ENCODE measurements around the gene TRIM33. TPM values are rescaled to one million over a fixed set of nuclear protein-coding genes. Genes with fewer than 3 reads are reported as not detected.
A peak's percentile ranks its signal among the peaks of the same experiment; 100 is the strongest.

Gene TRIM33
- total and polyA plus RNA-seq, 4 donors = 32.8 to 74.5 (median 49.6) TPM

GRCh38 chr1:114521396-114522263, 10.6 kb upstream of the TRIM33 start:
- no peaks in the 10 kb centered on the region for H3K4me1 ChIP-seq (ENCODE audit: control insufficient read depth, insufficient read depth, low read length)
- 83% methylated on average over 2 of the region's 8 CpGs for WGBS (ENCODE audit: insufficient coverage)
- no peak for DNase-seq (ENCODE audit: low read depth in 4 of 6, low spot score in 6 of 6)

GRCh38 chr1:114517348-114517747, 6.3 kb upstream of the TRIM33 start:
- H3K27me3 ChIP-seq (ENCODE audit: control insufficient read depth, insufficient read depth, low read length) = no peaks in the 10 kb centered on the region
- H3K36me3 ChIP-seq (ENCODE audit: control insufficient read depth, insufficient read depth, low read length) = no peaks in the 10 kb centered on the region
- no peak for DNase-seq (ENCODE audit: low read depth in 4 of 6, low spot score in 6 of 6)
- H3K27ac ChIP-seq (ENCODE audit: low read depth, low read length) = no peak overlapping the region
- H3K4me3 ChIP-seq (ENCODE audit: low read depth, low read length) = no peak overlapping the region
- H3K9me3 ChIP-seq (ENCODE audit: control insufficient read depth, insufficient read depth, low read length) = no peaks in the 10 kb centered on the region
- H3K4me1 ChIP-seq (ENCODE audit: control insufficient read depth, insufficient read depth, low read length) = peaks cover 2% of the 10 kb centered on the region
- 93% methylated on average over 2 of the region's 2 CpGs for WGBS (ENCODE audit: insufficient coverage)

More at GRCh38 chr1:114521396-114522263, 10.6 kb upstream of the TRIM33 start:
- Histone ChIP-seq H3K27me3 (ENCODE audit: control insufficient read depth, insufficient read depth, low read length) (no peaks in the 10 kb centered on the region), H3K4me3 (ENCODE audit: low read depth, low read length) (no peak overlapping the region), H3K36me3 (ENCODE audit: control insufficient read depth, insufficient read depth, low read length) (no peaks in the 10 kb centered on the region), H3K27ac (ENCODE audit: low read depth, low read length) (no peak overlapping the region), H3K9me3 (ENCODE audit: control insufficient read depth, insufficient read depth, low read length) (no peaks in the 10 kb centered on the region)

- WGBS (ENCODE audit: insufficient coverage) = 81% methylated on average over 5 of the region's 11 CpGs
- DNase-seq (ENCODE audit: low read depth in 4 of 6, low spot score in 6 of 6) = no peak
- Histone ChIP-seq H3K4me3 (ENCODE audit: low read depth, low read length) (no peak overlapping the region), H3K27me3 (ENCODE audit: control insufficient read depth, insufficient read depth, low read length) (no peaks in the 10 kb centered on the region), H3K9me3 (ENCODE audit: control insufficient read depth, insufficient read depth, low read length) (no peaks in the 10 kb centered on the region), H3K4me1 (ENCODE audit: control insufficient read depth, insufficient read depth, low read length) (peaks cover 13% of the 10 kb centered on the region), H3K27ac (ENCODE audit: low read depth, low read length) (no peak overlapping the region), H3K36me3 (ENCODE audit: control insufficient read depth, insufficient read depth, low read length) (no peaks in the 10 kb centered on the region)
Measured at GRCh38 chr1:114512595-114513280, 1.7 kb upstream of the TRIM33 start.

- Histone ChIP-seq H3K4me1 (ENCODE audit: control insufficient read depth, insufficient read depth, low read length) (peaks cover 14% of the 10 kb centered on the region), H3K27ac (ENCODE audit: low read depth, low read length) (peak overlapping the region; percentile 84)
- whole genome bisulfite sequencing (ENCODE audit: insufficient coverage) = under 1% methylated on average over 71 of the region's 71 CpGs
Measured at GRCh38 chr1:114510274-114511031, 550 bp downstream of the TRIM33 start.

GRCh38 chr1:114509596-114510273, 1.3 kb downstream of the TRIM33 start:
- Histone ChIP-seq H3K4me3 (ENCODE audit: low read depth, low read length) (peak overlapping the region; percentile 86), H3K27ac (ENCODE audit: low read depth, low read length) (peak overlapping the region; percentile 84), H3K27me3 (ENCODE audit: control insufficient read depth, insufficient read depth, low read length) (no peaks in the 10 kb centered on the region), H3K9me3 (ENCODE audit: control insufficient read depth, insufficient read depth, low read length) (no peaks in the 10 kb centered on the region), H3K4me1 (ENCODE audit: control insufficient read depth, insufficient read depth, low read length) (peaks cover 14% of the 10 kb centered on the region), H3K36me3 (ENCODE audit: control insufficient read depth, insufficient read depth, low read length) (peaks cover 6% of the 10 kb centered on the region)
- DNase-seq (ENCODE audit: low read depth in 4 of 6, low spot score in 6 of 6) = peak in 3 of 6 donors; percentile 4 to 15 (median 5)
- WGBS (ENCODE audit: insufficient coverage) = 0% methylated on average over 9 of the region's 9 CpGs

More at GRCh38 chr1:114510274-114511031, 550 bp downstream of the TRIM33 start:
- DNase-seq (ENCODE audit: low read depth in 4 of 6, low spot score in 6 of 6) = peak; percentile 5 to 69 (median 16)
- H3K9me3 ChIP-seq (ENCODE audit: control insufficient read depth, insufficient read depth, low read length) = no peaks in the 10 kb centered on the region
- peaks cover 6% of the 10 kb centered on the region for H3K36me3 ChIP-seq (ENCODE audit: control insufficient read depth, insufficient read depth, low read length)
- no peaks in the 10 kb centered on the region for H3K27me3 ChIP-seq (ENCODE audit: control insufficient read depth, insufficient read depth, low read length)
- peak overlapping the region; percentile 86 for H3K4me3 ChIP-seq (ENCODE audit: low read depth, low read length)

GRCh38 chr1:114508386-114508898, 2.6 kb downstream of the TRIM33 start:
- Histone ChIP-seq H3K4me1 (ENCODE audit: control insufficient read depth, insufficient read depth, low read length) (peaks cover 14% of the 10 kb centered on the region), H3K9me3 (ENCODE audit: control insufficient read depth, insufficient read depth, low read length) (no peaks in the 10 kb centered on the region), H3K27me3 (ENCODE audit: control insufficient read depth, insufficient read depth, low read length) (no peaks in the 10 kb centered on the region), H3K27ac (ENCODE audit: low read depth, low read length) (no peak overlapping the region), H3K36me3 (ENCODE audit: control insufficient read depth, insufficient read depth, low read length) (peaks cover 6% of the 10 kb centered on the region), H3K4me3 (ENCODE audit: low read depth, low read length) (no peak overlapping the region)
- WGBS (ENCODE audit: insufficient coverage) = no CpG with 5 or more reads among the region's 2 CpGs
- DNase-seq (ENCODE audit: low read depth in 4 of 6, low spot score in 6 of 6) = no peak

GRCh38 chr1:114507513-114507912, 3.5 kb downstream of the TRIM33 start:
- no peaks in the 10 kb centered on the region for H3K9me3 ChIP-seq (ENCODE audit: control insufficient read depth, insufficient read depth, low read length)
- peaks cover 14% of the 10 kb centered on the region for H3K4me1 ChIP-seq (ENCODE audit: control insufficient read depth, insufficient read depth, low read length)
- peaks cover 6% of the 10 kb centered on the region for H3K36me3 ChIP-seq (ENCODE audit: control insufficient read depth, insufficient read depth, low read length)
- WGBS (ENCODE audit: insufficient coverage) = no CpG with 5 or more reads among the region's 3 CpGs
- no peak overlapping the region for H3K27ac ChIP-seq (ENCODE audit: low read depth, low read length)
- H3K4me3 ChIP-seq (ENCODE audit: low read depth, low read length) = no peak overlapping the region
- DNase-seq (ENCODE audit: low read depth in 4 of 6, low spot score in 6 of 6) = no peak
- H3K27me3 ChIP-seq (ENCODE audit: control insufficient read depth, insufficient read depth, low read length) = no peaks in the 10 kb centered on the region

- Histone ChIP-seq H3K27ac (ENCODE audit: low read depth, low read length) (no peak overlapping the region), H3K4me3 (ENCODE audit: low read depth, low read length) (no peak overlapping the region), H3K27me3 (ENCODE audit: control insufficient read depth, insufficient read depth, low read length) (no peaks in the 10 kb centered on the region), H3K4me1 (ENCODE audit: control insufficient read depth, insufficient read depth, low read length) (peaks cover 5% of the 10 kb centered on the region), H3K36me3 (ENCODE audit: control insufficient read depth, insufficient read depth, low read length) (peaks cover 6% of the 10 kb centered on the region), H3K9me3 (ENCODE audit: control insufficient read depth, insufficient read depth, low read length) (no peaks in the 10 kb centered on the region)
- WGBS (ENCODE audit: insufficient coverage) = no CpG with 5 or more reads among the region's 2 CpGs
- no peak for DNase-seq (ENCODE audit: low read depth in 4 of 6, low spot score in 6 of 6)
Measured at GRCh38 chr1:114505148-114505561, 5.8 kb downstream of the TRIM33 start.

Measured in spinal cord (tissue), 10 donors.